Measurements from ENCODE around the gene TNFRSF9. TPM values are rescaled to one million over a fixed set of nuclear protein-coding genes. Genes with fewer than 3 reads are reported as not detected.

Gene TNFRSF9
- total and polyA plus RNA-seq, 4 donors = under 0.01 to 0.09 (median 0.02) TPM; not detected in 1

GRCh38 chr1:7980984-7981383 is 40.3 kb upstream of the TNFRSF9 start:
- Histone ChIP-seq H3K27me3 (ENCODE audit: control insufficient read depth in 4 of 4, insufficient read depth in 4 of 4, low read length in 3 of 4) (no peaks in the 10 kb centered on the region), H3K4me1 (ENCODE audit: control insufficient read depth in 4 of 4, insufficient read depth in 4 of 4, low read length in 3 of 4) (peaks cover 3 to 22% (median 17%) of the 10 kb centered on the region in 4 donors), H3K36me3 (ENCODE audit: control insufficient read depth in 4 of 4, insufficient read depth in 3 of 4, low read depth in 1 of 4, low read length in 3 of 4) (peaks cover 10 to 54% (median 30%) of the 10 kb centered on the region in 4 donors), H3K9me3 (ENCODE audit: control insufficient read depth in 4 of 4, low read length in 3 of 4) (no peaks in the 10 kb centered on the region), H3K9ac (ENCODE audit: low read depth in 1 of 2, low read length in 2 of 2) (no peak overlapping the region), H3K27ac (ENCODE audit: low read depth in 1 of 2, low read length in 2 of 2) (peak overlapping the region in 1 of 2 donors; percentile 13), H3K4me3 (ENCODE audit: low read depth in 1 of 3, low read length in 3 of 3) (no peak overlapping the region)
- no peak for DNase-seq (ENCODE audit: low spot score)
- WGBS = 89% methylated on average over 7 of the region's 7 CpGs
- TF ChIP-seq FOXA1 (IDR thresholded peaks at IDR 0.05) (no peak), MAX (IDR thresholded peaks at IDR 0.05) (no peak), TAF1 (conservative IDR thresholded peaks at IDR 0.05) (no peak), RAD21 (IDR thresholded peaks at IDR 0.05) (no peak), EGR1 (IDR thresholded peaks at IDR 0.05; ENCODE audit: low read depth in 2 of 2) (no peak), JUND (IDR thresholded peaks at IDR 0.05) (no peak), ATF3 (IDR thresholded peaks at IDR 0.05) (no peak), FOXA2 (IDR thresholded peaks at IDR 0.05) (no peak), REST (IDR thresholded peaks at IDR 0.05) (no peak), NR2F2 (IDR thresholded peaks at IDR 0.05) (no peak), YY1 (IDR thresholded peaks at IDR 0.05) (no peak), GABPA (IDR thresholded peaks at IDR 0.05 in 1 of 2, conservative IDR thresholded peaks at IDR 0.05 in 1 of 2) (no peak), SP1 (IDR thresholded peaks at IDR 0.05) (no peak), CTCF (IDR thresholded peaks at IDR 0.05; ENCODE audit: low read depth, low read length, missing input control) (no peak), RXRA (IDR thresholded peaks at IDR 0.05) (no peak), ZBTB33 (IDR thresholded peaks at IDR 0.05) (no peak), HNF4G (IDR thresholded peaks at IDR 0.05) (no peak), HNF4A (conservative IDR thresholded peaks at IDR 0.05) (no peak)
